Putamen (tissue), 1 donor: Measurements from ENCODE around the gene FBXO2.

ENCODE experiments used
- DNase-seq: peaks from one replicate; pipeline ENCODE4 v3.0.0-alpha.2; 2016; ENCODE audit warnings: low spot score

The FBXO2 gene

DNA sequence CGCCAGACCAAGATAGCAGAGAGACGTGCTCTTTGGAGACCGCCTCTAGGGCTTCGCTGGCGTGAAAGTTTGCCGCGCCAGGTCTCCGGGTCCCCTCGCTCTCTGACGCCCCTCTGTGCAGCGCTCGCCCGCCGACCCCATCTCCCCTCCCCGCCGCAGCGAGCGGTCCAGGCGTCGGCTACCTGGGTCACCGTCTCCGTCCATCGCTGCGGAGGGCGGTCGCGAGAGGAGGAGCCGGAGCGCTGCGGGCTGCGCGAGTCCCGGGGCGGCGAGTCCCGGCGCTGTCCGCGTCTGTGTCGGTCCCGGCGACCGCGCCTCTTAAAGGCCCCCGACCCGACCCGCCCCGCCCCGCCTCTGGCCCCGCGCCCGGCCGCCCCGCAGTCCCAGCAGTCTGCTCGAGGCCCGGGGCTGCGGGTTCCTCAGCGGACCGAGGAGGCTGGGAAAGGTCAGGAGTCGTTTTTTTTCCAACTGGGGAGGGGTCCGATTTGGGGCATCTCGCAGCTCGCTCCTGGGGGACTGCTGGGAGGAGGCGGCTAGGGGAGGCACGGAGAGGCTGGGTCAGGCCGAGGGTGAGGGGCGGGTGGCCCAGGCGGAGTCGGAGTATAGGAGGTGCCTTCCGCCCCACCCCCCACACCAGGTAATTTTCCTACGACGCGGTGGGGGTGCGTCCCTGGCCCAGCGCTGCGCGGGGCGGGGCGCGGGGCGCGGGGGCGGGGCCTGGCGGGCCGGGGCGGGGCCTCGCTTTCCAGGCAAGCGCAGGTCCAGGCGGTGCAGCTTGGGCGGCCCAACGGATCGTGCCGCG, at the start of gene FBXO2, which contains the start of gene FBXO44:
Gene FBXO2, minus strand, starts transcription at position 293 of the 802 bp plus-strand sequence. Its CDS starts 89 bp downstream, at position 204.
Gene FBXO44, plus strand, starts transcription at position 741 of the 802 bp plus-strand sequence. CDS start 959 bp downstream, outside the sequence.
- no peak for DNase-seq

DNA sequence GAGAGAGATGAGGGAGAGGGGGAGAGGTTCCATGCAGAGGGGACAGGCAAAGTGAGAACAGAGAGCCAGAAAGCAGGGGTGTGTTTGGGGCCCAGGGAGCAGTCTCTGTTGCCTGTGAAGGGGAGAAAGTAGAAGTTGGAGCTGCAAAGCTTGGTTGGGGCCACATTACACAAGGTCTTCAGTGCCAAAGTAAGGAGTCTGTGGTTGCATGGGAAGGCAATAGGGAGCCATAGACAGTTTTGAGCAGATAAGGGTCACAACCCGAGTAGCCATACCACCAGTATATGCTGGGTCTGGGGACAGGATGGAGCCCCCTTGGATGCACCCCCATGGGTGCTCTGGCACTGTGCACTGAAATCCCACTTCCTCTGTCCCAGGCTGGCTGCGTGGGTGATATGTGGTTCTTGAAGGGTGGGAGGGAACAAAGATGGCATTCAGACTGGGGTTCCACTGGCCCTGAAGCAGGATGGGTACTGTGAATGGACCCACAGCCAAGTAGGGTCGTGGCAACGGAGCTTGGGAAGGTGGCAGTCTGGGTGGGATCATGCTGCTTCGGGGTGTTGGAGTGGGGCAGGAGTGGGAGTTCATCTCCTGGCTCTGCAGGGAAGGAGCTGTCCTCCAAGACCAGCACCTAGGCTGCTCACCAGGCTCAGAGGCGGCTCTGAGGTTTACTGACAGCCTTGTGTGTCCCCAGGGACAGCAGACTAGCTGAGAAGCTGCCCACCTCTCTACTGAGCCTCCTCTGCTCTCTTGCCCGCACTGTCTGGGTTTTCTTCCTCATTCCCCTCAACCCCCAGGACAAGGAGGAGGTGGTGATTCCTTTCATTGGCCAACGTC, 49.3 kb upstream of the FBXO2 start:
- DNase-seq = no peak

GRCh38 chr1:11701981-11702803, 48.0 kb upstream of the FBXO2 start:
- no peak for DNase-seq

DNA sequence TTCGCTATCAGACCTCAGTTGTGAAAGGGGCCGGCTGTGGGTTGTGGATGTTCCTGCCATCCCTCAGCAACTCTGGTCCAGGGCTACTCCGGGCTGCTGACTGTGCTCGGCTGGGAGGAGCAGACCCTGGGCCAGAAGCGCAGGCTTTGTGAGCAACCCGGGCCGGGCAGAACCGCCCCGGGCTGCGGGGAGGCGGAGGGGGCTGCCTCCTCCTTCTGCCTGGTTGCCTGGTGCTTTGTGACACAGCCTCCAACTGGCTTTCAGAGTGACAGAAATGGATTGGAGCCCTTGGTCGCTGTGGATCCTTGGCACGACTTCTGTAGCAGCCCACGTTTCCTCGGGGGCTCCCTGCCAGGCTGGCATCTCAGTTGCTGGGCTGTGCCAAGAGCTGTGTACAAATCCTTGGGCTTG, 47.3 kb upstream of the FBXO2 start:
- peak; percentile 79 for DNase-seq

DNA sequence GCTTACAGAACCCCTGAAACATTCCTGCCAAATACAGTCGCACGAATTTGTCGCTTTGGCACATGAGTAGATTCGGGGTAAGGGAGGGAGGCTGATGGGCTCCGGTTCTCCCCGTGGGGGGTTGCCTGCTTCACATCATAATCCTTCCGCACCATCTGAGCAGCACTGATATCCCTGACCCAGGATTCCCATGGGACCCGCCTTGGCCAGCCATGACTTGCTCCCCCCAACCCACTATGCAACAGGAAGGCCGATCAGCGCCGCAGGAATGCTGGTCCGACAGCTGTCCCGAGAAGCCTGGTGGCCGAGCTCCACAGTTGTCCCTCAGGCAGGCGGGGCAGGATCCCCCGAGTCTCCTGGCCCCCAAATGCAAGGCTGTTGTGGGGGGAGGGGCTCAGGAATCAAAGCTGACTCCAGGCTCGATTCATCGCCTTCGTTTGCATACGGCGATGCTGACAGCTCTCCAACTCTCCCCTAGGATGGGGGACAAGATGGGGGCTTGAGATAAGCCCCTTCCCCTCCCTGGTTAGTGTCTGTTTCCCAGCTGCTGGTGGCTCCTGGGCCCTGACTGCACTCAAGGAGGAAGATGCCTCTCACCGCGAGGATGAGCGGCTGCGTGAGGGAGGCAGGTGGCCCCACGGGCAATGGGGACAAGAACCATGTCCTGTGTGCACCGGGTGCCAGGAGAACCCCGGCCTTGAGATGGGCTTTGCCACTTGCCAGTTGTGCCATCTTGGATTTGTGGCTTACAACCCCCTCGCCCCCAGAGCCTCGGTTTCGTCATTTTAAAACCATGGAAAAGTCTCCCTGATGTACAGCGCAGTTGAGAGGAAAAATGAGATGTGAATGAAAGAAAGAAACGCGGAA, 46.6 kb upstream of the FBXO2 start:
- DNase-seq = no peak

- DNase-seq = no peak
These were observed 43.6 kb upstream of the FBXO2 start for GRCh38 chr1:11697893-11698210.

DNA sequence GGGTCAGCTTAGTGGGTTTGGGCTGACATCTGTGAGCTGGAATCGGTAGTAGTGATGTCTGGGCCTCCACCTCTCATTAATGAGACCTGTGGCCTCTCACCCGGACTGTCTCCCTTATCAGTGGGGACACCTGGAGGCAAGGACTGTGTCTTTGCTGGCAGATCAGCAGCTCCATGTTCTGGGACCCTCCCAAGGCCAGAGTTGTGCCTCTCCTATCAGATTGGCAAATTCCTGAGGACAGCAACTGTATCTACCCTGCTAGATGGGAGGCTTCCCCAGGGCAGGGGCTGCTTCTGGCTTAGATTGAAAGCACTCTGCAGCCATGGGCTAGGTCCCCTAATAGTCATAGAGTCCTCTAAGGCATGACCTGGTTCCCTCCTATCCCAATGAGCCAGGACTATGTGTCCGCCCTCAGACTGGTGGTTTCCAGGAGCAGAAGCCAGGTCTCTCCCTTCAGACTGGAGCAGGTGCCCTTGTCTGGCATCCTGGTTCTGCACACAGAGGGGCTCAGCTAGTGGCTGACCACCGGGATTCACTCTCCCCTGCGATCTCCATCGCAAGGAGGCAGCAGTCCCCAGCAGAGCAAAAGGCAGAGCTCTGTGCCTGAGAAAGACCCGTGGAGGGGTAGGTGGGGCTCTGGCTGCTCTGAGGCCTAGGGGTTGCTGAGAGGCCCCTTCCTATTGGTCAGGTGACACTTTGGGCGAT, 43.1 kb upstream of the FBXO2 start:
- DNase-seq = no peak

GRCh38 chr1:11695861-11696260, 41.6 kb upstream of the FBXO2 start:
- DNase-seq = no peak

- no peak for DNase-seq
These were observed 39.7 kb upstream of the FBXO2 start for GRCh38 chr1:11693917-11694316.

GRCh38 chr1:11693024-11693590, 38.9 kb upstream of the FBXO2 start:
- no peak for DNase-seq

DNA sequence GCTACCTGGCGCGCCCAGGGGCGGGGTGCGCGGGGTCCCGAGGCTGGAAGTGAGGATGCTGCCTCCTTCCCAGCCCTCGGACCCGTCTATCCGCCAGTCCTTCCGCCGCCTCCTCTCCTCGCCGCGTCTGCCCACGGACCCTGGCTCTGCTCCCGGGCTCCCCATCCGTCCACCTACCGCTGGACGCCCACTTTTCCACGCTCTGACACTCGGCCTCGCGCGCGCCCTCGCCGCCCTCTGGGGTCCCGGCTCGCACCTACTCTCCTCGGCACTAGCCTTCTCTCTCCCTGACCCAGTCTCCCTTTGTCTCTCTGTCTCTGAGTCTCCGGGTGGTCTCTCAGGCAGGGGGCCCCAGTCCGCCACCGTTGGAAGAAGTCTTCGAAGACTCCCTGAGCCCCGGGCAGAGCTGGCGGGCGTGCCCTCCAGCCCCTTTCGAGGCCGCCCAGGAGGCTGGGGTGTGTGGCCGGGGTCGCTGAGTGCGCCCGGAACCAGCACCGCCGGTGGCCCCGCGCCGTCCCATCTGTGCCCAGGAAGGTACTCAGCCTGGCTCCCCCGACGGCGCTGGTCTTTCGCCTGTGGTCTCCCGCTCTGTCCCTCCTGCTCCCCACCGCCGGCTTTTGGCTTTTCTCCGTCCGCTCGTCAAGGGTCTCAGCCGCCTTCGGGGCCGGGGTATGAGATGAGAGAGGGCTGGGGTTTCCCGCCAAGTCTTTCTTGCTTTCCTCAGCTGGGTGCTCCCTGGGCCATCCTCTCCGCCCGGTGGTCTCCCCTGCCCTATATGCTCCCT, 37.9 kb upstream of the FBXO2 start:
- DNase-seq = no peak

DNA sequence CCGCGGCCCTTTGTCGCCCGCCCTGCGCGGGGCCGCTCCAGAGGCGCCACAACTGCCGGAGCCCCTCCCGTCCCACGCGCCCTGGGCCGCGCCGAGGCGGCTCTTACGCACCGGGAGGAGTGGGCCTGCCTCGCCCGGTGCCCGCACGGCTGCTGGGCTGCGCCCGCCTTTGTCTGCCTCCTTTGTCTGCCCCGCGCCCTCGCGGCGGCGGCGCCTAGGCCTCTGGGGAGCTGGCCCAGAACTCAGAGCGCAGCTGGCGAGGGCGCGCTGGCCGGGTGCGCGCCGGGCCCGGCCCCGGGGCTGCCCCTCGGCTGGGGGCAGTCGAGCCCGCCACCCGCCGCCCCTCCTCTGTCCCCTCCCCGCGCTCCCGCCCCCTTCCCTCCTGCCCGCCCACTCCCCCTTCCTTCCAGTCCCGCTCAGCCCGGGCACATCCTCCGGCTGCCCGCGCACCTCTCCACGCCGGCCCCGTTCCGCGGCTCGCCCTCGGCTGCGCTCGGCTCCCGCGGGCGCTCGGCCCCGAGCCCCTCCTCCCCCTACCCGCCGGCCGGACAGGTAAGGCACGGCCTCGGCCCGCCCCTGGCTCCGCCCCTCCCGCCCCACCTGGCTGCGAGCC, 37.2 kb upstream of the FBXO2 start, which contains the start of gene DRAXIN:
Gene DRAXIN, plus strand, starts transcription at position 409 of the 613 bp plus-strand sequence. CDS start 14,549 bp downstream, outside the sequence.
- no peak for DNase-seq

DNA sequence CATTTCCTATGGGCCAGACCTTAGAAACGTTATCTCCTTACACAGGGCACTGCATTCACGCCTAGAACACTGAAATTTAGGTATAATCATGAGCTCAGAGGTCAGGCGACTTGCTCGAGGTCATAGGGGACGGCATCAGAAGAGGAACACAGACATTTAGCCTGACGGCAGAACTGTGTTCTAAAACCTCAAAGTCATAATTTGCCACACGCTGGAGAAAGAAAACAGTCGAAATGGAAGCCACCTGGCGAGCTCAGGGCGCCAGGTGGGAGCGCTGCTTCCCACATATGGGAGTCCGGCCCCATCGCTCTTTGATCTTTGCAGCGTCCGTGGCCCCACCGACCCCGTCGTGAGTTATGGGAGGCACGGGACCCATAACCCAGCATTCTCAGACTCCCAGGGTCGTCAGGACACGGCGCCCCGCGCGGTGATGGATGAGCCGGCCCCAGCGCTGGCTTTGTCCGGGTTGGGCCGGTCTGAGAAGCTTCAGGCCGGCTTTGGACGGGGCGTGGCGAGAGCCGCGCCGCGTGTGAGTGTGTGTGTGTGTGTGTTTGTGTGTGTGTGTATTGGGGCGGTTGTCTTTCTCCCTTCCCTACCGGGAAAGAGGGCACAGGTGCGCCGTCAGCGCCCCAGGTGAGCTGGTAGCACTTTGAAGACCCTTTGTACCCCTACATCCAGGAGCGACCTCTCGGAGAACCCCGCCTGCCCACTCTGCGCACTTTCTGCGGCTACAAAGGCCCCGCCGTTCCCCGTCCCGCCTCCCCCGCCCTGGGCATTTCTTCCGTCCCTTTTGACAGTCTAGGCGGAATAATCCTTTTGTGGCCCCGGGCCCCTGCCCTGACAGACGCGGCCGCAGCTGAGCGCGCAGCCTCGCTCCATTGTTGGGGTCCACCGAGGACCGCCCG, 36.4 kb upstream of the FBXO2 start:
- no peak for DNase-seq

DNA sequence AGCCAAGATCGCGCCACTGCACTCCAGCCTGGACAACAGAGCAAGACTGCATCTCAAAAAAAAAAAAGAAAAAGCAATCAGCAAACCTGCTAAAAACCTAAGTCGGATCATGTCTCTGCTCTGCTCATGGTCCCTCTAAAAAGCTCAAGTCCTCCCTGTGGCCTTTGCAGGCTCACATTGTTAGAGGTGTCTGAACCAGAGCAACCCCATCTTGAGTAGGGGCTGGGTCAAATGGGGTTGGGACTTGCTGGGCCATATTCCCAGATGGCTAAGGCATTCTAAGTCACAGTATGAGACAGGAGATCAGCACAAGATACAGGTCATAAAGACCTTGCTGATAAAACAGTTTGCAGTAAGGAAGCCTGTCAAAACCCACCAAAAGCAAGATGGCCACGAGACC, 34.3 kb upstream of the FBXO2 start:
- DNase-seq = no peak

DNA sequence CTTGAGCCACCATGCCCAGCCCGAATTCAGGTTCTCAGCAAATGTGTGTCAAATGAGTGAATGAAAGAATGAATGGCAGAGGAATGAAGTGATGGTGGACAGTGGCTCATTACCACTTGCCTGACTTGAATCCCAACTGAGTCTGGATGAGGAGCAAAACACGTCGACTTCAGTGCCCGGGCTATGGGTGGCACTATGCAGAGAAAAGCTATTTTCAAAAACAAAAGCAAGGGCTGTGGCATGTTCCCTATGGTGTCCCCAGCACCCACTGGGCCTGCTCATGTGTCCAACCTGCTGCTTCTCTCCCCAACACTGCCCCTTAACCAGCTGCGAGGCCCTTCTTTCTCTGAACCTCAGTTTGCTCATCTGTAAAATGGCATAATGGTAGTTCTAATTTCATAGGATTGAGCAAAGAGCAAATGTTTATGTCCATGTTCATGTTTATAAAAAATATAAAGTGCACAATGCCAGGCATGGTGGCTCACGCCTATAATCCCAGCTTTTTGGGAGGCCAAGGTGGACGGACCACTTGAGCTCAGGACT, 31.1 kb upstream of the FBXO2 start:
- DNase-seq = no peak

DNA sequence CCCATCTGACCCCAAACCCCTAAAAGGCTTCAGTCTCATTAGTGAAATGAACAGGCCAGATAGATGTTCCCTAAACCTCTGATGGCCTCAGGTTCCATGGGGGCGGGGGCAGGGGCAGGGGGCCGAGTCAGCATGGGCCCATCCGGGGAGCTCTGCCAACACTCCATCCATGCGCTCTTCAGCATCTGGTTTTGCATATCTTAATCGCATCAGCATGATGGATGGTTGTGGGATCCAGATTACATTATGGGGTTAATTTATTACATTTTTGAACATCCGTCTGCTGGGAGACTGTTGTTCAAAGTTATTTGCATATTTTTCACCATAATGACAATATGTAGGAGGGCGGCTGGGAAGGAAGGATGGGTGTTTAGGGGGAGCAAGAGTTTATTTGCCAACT, 29.8 kb upstream of the FBXO2 start:
- DNase-seq = no peak

DNA sequence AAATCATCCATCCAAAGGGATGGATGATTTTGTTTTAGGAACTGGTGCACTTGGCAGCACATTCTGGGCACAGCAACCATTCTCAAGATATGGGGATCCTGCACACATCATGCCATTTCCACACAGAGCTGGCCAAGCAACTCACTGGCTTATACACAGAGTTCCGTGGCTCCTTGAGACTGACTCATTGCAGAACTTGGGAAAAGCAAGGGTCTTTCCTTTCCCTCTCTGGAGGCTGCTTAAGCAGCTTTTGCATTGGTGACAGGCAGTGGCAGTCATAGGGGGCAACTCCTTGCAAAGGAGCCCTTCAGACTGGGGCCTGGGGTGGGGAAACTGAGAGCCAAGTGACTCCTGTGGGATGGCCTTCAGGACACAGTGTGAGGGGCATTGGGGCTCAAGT, 28.6 kb upstream of the FBXO2 start:
- no peak for DNase-seq
